HG02571 (cell line): ENCODE measurements around the gene CIART.

Source experiments
- ATAC-seq: cut with Tn5 transposase; IDR thresholded peaks from one replicate; pipeline ENCODE4 v1.9.1; 2021; ENCODE audit warnings: mild to moderate bottlenecking, moderate library complexity; ENCODE audit not compliant: unreplicated experiment

Gene CIART

GRCh38 chr1:150261367-150261766, 21.0 kb upstream of the CIART start:
- ATAC-seq, result no peak

- no peak for ATAC-seq
Measured at GRCh38 chr1:150262388-150263320, 19.7 kb upstream of the CIART start.

- no peak for ATAC-seq
Measured at GRCh38 chr1:150263549-150263948, 18.8 kb upstream of the CIART start.

GRCh38 chr1:150267896-150268295, 14.5 kb upstream of the CIART start:
- no peak for ATAC-seq

GRCh38 chr1:150268340-150268704, 14.0 kb upstream of the CIART start:
- ATAC-seq, result peak; percentile 12

GRCh38 chr1:150268705-150269403, 13.5 kb upstream of the CIART start, which contains the start of gene APH1A:
APH1A (minus strand) TSS chr1:150269016; CDS start chr1:150268810, 206 bp downstream.
- peak; percentile 92 for ATAC-seq

GRCh38 chr1:150269451-150269850, 12.9 kb upstream of the CIART start:
- no peak for ATAC-seq

- ATAC-seq, result no peak
Measured at GRCh38 chr1:150271291-150271959, 10.9 kb upstream of the CIART start.

GRCh38 chr1:150273311-150273710, 9.0 kb upstream of the CIART start:
- no peak for ATAC-seq

GRCh38 chr1:150280138-150280707, 2.1 kb upstream of the CIART start:
- no peak for ATAC-seq

- ATAC-seq, result no peak
Measured at GRCh38 chr1:150281221-150281757, 1.1 kb upstream of the CIART start.

- ATAC-seq, result no peak
Measured at GRCh38 chr1:150282558-150282958, 204 bp downstream of the CIART start.

GRCh38 chr1:150283260-150283659, 906 bp downstream of the CIART start:
- ATAC-seq, result no peak

GRCh38 chr1:150288382-150288781, 6.0 kb downstream of the CIART start:
- ATAC-seq, result no peak

GRCh38 chr1:150288822-150289221, 6.5 kb downstream of the CIART start:
- ATAC-seq, result no peak

- peak; percentile 91 for ATAC-seq
Measured at GRCh38 chr1:150293433-150294253, 11.3 kb downstream of the CIART start, which contains the start of gene MRPS21. MRPS21 (plus strand) TSS chr1:150293861; CDS start chr1:150294367, 506 bp downstream.

GRCh38 chr1:150295476-150295875, 13.1 kb downstream of the CIART start:
- no peak for ATAC-seq

- no peak for ATAC-seq
Measured at GRCh38 chr1:150299716-150300115, 17.4 kb downstream of the CIART start.

GRCh38 chr1:150302338-150302737, 20.0 kb downstream of the CIART start:
- ATAC-seq, result no peak

GRCh38 chr1:150302902-150303301, 20.5 kb downstream of the CIART start:
- ATAC-seq, result no peak
